Neural cell (in vitro differentiated cells): ENCODE results near the gene TYW1. TPM values are rescaled to one million over a fixed set of nuclear protein-coding genes. Genes with fewer than 3 reads are reported as not detected.
"Not testable (repeated sequence)": the region's sequence is repeated elsewhere in the genome, so short reads cannot be mapped to it uniquely, and the experiment has no call there.

Experiments used
- H2AFZ ChIP-seq: fragments of 200-600, 300-800 bp; sonication (generic), shearing (Covaris generic); 2 replicates; pipeline ENCODE4 v1.6.0; 2014; ENCODE audit warnings: low read depth, mild to moderate bottlenecking, antibody characterized with exemption, low read length, moderate library complexity
- H3F3A ChIP-seq: fragments of 200-600 bp; shearing (Covaris generic); 2 replicates; pipeline ENCODE4 v1.6.1; 2016; ENCODE audit warnings: mild to moderate bottlenecking, moderate library complexity, mixed read lengths, antibody characterized with exemption, low read length; ENCODE audit not compliant: insufficient read depth, poor library complexity, severe bottlenecking
- H3K27ac ChIP-seq: fragments of 200-600, 300-800 bp; sonication (generic), shearing (Covaris generic); 2 replicates; pipeline ENCODE4 v1.5.1; 2014; ENCODE audit warnings: mild to moderate bottlenecking, low read length, moderate library complexity
- H3K27me3 ChIP-seq: fragments of 300-800, 200-600 bp; sonication (generic), shearing (Covaris generic); 2 replicates; pipeline ENCODE4 v1.6.0; 2014; ENCODE audit warnings: mild to moderate bottlenecking, low read depth, low read length, moderate library complexity; ENCODE audit not compliant: insufficient read depth
- H3K36me3 ChIP-seq: fragments of 300-800, 200-600 bp; sonication (generic), shearing (Covaris generic); 2 replicates; pipeline ENCODE4 v1.5.1; 2014; ENCODE audit warnings: mild to moderate bottlenecking, antibody characterized with exemption, low read length, moderate library complexity; ENCODE audit not compliant: insufficient read depth
- H3K4me2 ChIP-seq: fragments of 300-800, 200-600 bp; sonication (generic), shearing (Covaris generic); 2 replicates; pipeline ENCODE4 v1.6.0; 2014; ENCODE audit warnings: mild to moderate bottlenecking, low read length
- H3K4me3 ChIP-seq: fragments of 300-800, 200-600 bp; sonication (generic), shearing (Covaris generic); 2 replicates; pipeline ENCODE4 v1.5.1; 2014; ENCODE audit warnings: mild to moderate bottlenecking, low read length, moderate library complexity
- H3K79me2 ChIP-seq: fragments of 200-600 bp; shearing (Covaris generic); replicated peaks from 2 replicates; pipeline ENCODE4 v1.6.0; 2014; ENCODE audit warnings: mild to moderate bottlenecking, low read length, moderate library complexity; ENCODE audit not compliant: insufficient read depth
- H3K9ac ChIP-seq: fragments of 300-800, 200-600 bp; sonication (generic), shearing (Covaris generic); 2 replicates; pipeline ENCODE4 v1.6.1; 2016; ENCODE audit warnings: mild to moderate bottlenecking, low read length, mixed read lengths
- H3K9me2 ChIP-seq: fragments of 200-600 bp; shearing (Covaris generic); 2 replicates; pipeline ENCODE4 v1.6.1; 2016; ENCODE audit warnings: mild to moderate bottlenecking, low read length, mixed read lengths; ENCODE audit not compliant: insufficient read depth
- H3K9me3 ChIP-seq: fragments of 200-600, 300-800 bp; sonication (generic), shearing (Covaris generic); 2 replicates; pipeline ENCODE4 v1.6.1; 2016; ENCODE audit warnings: mild to moderate bottlenecking, mixed run types, low read length, moderate library complexity, mixed read lengths
- H4K20me1 ChIP-seq: fragments of 200-600 bp; shearing (Covaris generic); 2 replicates; pipeline ENCODE4 v1.6.1; 2016; ENCODE audit warnings: mild to moderate bottlenecking, mixed run types; ENCODE audit not compliant: insufficient read depth
- EP300 ChIP-seq: fragments of 450-650 bp; conservative IDR thresholded peaks from 2 replicates; pipeline ENCODE4 v1.6.1; 2014; ENCODE audit warnings: antibody characterized with exemption, mild to moderate bottlenecking, moderate library complexity; ENCODE audit not compliant: poor library complexity, severe bottlenecking
- POLR2AphosphoS5 ChIP-seq: IDR thresholded peaks from 2 replicates; pipeline ENCODE4 v1.6.1; 2012
- polyA plus RNA-seq: library from polyadenylated mRNA; depleted of rRNA; stranded (reverse); fragments of >200 nt; gene quantifications from 2 replicates; pipeline ENCODE4 v1.2.3, GENCODE V29; 2014

The TYW1 gene
- polyA plus RNA-seq, 1 donor from 2014 or later, result 14.9 TPM

DNA sequence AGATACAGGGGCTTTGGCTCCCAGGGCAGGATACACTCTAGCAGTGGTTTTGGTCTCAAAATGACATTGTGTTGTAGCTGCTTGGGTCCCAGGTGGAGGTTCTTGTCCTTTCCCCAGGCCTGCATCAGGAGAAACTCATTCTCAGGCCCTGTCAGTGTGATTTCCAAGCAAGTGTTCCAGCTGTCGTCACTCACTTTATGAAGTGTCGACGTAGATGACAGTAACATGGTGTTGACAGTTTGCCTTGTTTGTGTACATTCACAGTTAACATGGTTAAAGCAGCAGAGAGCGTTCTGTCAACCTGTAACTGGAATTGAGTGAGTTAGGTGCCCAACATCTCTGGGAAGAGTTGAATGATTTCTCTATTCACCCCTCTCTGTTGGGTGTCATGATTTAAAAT, 86.2 kb downstream of the TYW1 start:
- not testable (repeated sequence) for H3K27ac ChIP-seq, H3K9me3 ChIP-seq, H2AFZ ChIP-seq, H4K20me1 ChIP-seq, H3K36me3 ChIP-seq, H3K4me3 ChIP-seq, H3K4me2 ChIP-seq, H3K27me3 ChIP-seq, H3K79me2 ChIP-seq, H3K9ac ChIP-seq, H3K9me2 ChIP-seq, H3F3A ChIP-seq
- TF ChIP-seq POLR2AphosphoS5 (peak; percentile 61), EP300 (peak; percentile 40)

DNA sequence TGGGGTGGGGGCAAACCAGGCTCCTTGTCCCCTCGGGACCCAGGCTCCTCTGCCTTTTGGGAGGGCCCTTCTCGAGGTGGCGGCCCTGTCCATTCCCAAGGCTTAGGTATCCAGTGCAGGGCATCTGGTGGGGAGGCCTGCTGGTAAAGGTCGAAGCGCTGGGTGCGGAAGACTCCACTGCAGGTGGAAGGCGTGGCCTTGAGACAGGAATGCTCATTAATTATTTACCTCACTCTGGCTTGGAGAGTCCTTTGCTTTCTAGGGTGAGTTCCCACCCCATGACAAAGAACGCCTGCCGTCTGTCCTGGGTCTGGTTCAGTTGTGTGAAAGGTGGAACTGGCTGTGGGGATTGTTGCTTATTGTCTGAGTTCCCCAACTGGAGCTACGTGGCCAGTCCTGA, 92.6 kb downstream of the TYW1 start:
- H4K20me1 ChIP-seq, H3K4me2 ChIP-seq, H3K9ac ChIP-seq, H2AFZ ChIP-seq, H3K27me3 ChIP-seq, H3K9me2 ChIP-seq, H3K4me3 ChIP-seq, H3K36me3 ChIP-seq, H3K9me3 ChIP-seq, H3F3A ChIP-seq, H3K27ac ChIP-seq, H3K79me2 ChIP-seq: not testable (repeated sequence)

DNA sequence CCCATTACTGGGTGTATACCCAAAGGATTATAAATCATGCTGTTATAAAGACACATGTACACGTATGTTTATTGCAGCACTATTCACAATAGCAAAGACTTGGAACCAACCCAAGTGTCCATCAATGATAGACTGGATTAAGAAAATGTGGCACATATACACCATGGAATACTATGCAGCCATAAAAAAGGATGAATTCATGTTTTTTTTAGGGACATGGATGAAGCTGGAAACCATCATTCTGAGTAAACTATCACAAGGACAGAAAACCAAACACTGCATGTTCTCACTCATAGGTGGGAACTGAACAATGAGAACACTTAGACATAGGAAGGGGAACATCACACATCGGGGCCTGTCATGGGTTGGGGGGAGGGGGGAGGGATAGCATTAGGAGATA, 94.4 kb downstream of the TYW1 start:
- not testable (repeated sequence) for H3K36me3 ChIP-seq, H3K9ac ChIP-seq, H3K79me2 ChIP-seq, H3K9me2 ChIP-seq, H3K27me3 ChIP-seq, H2AFZ ChIP-seq, H3K9me3 ChIP-seq, H3K4me2 ChIP-seq, H3F3A ChIP-seq, H3K27ac ChIP-seq, H3K4me3 ChIP-seq, H4K20me1 ChIP-seq

DNA sequence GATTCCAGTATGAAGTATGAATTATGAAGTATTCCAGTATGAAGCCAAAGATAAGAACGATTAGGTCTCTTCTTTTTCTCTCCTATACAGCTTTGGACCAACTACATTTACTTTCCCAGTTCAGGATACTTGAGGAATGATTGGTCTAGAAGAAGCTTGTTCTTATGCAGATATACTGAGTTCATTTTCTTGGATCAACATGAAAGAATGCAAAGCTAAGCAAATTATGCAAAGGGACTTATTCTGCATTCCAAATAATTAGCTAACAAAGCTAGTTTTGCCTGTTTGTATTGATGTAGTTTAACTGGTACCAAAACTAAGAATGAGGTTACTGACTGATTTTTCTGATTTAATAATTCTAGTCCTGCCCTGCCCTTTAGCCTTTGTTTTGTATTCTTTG, 101.4 kb downstream of the TYW1 start:
- H3K4me3 ChIP-seq, H3K9me2 ChIP-seq, H4K20me1 ChIP-seq, H2AFZ ChIP-seq, H3K4me2 ChIP-seq, H3K27me3 ChIP-seq, H3K79me2 ChIP-seq, H3K9ac ChIP-seq, H3K9me3 ChIP-seq, H3F3A ChIP-seq, H3K27ac ChIP-seq, H3K36me3 ChIP-seq: not testable (repeated sequence)

DNA sequence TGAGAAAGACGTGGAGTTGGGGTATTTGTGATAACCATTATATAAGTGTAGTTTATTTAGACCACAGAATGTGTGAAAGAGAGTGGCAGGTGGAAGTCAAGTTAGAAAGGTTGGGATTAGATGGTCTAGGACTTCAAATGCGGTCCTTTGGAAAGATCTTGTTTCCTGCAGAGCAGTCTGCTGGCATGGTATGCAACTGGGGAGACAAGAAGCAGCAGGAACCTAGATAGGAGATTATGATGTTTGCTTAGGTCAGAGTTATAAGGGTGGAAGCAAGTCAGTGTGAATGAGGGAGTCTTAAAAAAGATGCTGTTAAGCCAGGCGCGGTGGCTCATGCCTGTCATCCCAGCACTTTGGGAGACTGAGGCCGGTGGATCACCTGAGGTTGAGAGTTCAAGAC, 102.8 kb downstream of the TYW1 start:
- not testable (repeated sequence) for H3K9ac ChIP-seq, H3K4me3 ChIP-seq, H2AFZ ChIP-seq

DNA sequence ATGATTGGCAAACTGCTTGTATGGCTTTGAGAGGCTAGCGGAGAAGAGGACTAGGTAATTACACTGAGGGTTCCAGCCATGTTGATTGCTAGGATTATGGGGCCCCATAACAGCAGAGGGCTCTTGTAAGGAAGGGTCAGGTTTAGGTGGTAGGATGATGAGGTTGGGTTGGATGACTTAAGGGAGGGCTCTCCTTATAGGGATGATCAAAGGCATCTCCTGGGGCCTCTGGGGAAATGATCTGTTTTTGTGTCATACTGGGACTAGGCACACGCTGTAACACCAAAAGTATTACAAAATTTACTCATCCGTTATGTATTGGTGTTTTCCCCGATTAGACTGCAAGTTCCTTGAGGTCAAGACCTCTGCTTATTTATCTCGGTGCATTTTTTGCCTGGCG, 103.4 kb downstream of the TYW1 start:
- not testable (repeated sequence) for H3F3A ChIP-seq, H3K9ac ChIP-seq, H3K9me2 ChIP-seq, H3K27ac ChIP-seq, H4K20me1 ChIP-seq, H3K9me3 ChIP-seq, H3K4me2 ChIP-seq, H3K79me2 ChIP-seq, H3K27me3 ChIP-seq, H2AFZ ChIP-seq, H3K36me3 ChIP-seq, H3K4me3 ChIP-seq

More for the DNA sequence above, 102.8 kb downstream of the TYW1 start:
- not testable (repeated sequence) for H3K79me2 ChIP-seq, H3K27ac ChIP-seq, H3K36me3 ChIP-seq, H3F3A ChIP-seq, H3K9me3 ChIP-seq, H3K27me3 ChIP-seq, H3K4me2 ChIP-seq, H3K9me2 ChIP-seq, H4K20me1 ChIP-seq
